NB4 (cell line): ENCODE data around the gene LRP1B.

Experiments
- MYC ChIP-seq: IDR thresholded peaks from 2 replicates; pipeline ENCODE4 v1.6.1; 2011; ENCODE audit warnings: low read depth, low read length
- POLR2A ChIP-seq: IDR thresholded peaks from 2 replicates; pipeline ENCODE4 v1.6.1; 2011; ENCODE audit warnings: mild to moderate bottlenecking; ENCODE audit not compliant: insufficient read length; ENCODE audit errors: extremely low read depth

DNA sequence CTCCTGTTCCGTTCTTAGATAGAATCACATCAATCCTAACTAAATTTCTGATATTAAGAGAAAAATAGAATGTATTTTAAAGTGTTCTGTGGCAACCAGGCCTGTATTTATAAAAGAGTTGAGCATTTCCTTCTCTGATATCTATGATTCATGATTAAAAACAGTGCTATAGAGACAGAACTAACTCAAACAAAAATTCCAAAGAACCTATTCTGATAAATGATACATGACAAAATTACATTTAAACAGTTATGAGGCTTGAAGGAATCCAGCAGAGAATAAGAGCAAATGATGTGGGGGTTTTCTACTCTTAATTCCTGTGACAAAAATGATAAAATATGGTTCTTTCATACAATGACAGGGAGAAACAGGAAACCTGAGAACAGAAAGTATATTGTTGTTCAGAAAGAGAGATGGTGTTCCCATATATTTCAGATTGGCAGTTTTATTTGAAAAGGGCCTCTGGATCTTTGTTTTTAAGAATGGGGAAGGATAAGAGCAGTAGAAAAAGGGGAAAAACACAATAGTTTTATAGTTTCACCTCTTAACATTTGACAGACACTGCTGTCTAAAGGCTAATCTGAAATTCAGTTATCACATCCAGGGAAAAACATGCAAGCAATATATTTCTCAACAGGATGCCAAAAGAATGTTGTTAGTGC, 944.3 kb downstream of the LRP1B start:
- no peak for TF ChIP-seq MYC
- TF ChIP-seq POLR2A, result no peak
